SK-N-SH treated with all-trans-retinoic acid at 6 μM for 48 hours (cell line): ENCODE results near the gene ENOSF1.
"Not testable (repeated sequence)": the region's sequence is repeated elsewhere in the genome, so short reads cannot be mapped to it uniquely, and the experiment has no call there.

Experiments used
- ATAC-seq: fragments of 200-7000 bp; cut with Tn5 transposase; 3 replicates; pipeline ENCODE4 v1.9.1; 2020; ENCODE audit warnings: mild to moderate bottlenecking, moderate library complexity
- BACH2 ChIP-seq: fragments of 250-450 bp; sonication (Bioruptor Pico); IDR thresholded peaks from 2 replicates; pipeline ENCODE4 v1.9.0; 2021; ENCODE audit warnings: mild to moderate bottlenecking, borderline replicate concordance
- CREB5 ChIP-seq: fragments of 250-450 bp; sonication (Bioruptor Pico); IDR thresholded peaks from 2 replicates; pipeline ENCODE4 v1.5.1; 2020; ENCODE audit warnings: low read depth, mild to moderate bottlenecking, moderate library complexity
- CSDC2 ChIP-seq: fragments of 250-450 bp; sonication (Bioruptor Pico); IDR thresholded peaks from 2 replicates; pipeline ENCODE4 v1.5.0; 2020; ENCODE audit warnings: mild to moderate bottlenecking, moderate library complexity
- ESRRG ChIP-seq: fragments of 250-450 bp; sonication (Bioruptor Pico); IDR thresholded peaks from 2 replicates; pipeline ENCODE4 v1.6.1; 2021; ENCODE audit warnings: mild to moderate bottlenecking
- PPARA ChIP-seq: fragments of 250-450 bp; sonication (Bioruptor Pico); IDR thresholded peaks from 2 replicates; pipeline ENCODE4 v1.5.0; 2020; ENCODE audit warnings: mild to moderate bottlenecking, borderline replicate concordance
- SNAI2 ChIP-seq: fragments of 250-450 bp; sonication (Bioruptor Pico); IDR thresholded peaks from 2 replicates; pipeline ENCODE4 v1.5.0; 2020; ENCODE audit warnings: mild to moderate bottlenecking, moderate library complexity
- TSHZ2 ChIP-seq: fragments of 250-450 bp; sonication (Bioruptor Pico); IDR thresholded peaks from 2 replicates; pipeline ENCODE4 v1.5.0; 2020; ENCODE audit warnings: mild to moderate bottlenecking, moderate library complexity
- ZC3H10 ChIP-seq: fragments of 250-450 bp; sonication (Bioruptor Pico); IDR thresholded peaks from 2 replicates; pipeline ENCODE4 v1.5.1; 2021; ENCODE audit warnings: mild to moderate bottlenecking, moderate library complexity
- ZFP3 ChIP-seq: fragments of 250-450 bp; sonication (Bioruptor Pico); IDR thresholded peaks from 2 replicates; pipeline ENCODE4 v1.5.0; 2020; ENCODE audit warnings: mild to moderate bottlenecking, moderate library complexity
- ZFP30 ChIP-seq: fragments of 450-650 bp; formaldehyde crosslinking; IDR thresholded peaks from 2 replicates; pipeline ENCODE4 v1.5.0; 2022; ENCODE audit warnings: mild to moderate bottlenecking, moderate library complexity
- ZNF565 ChIP-seq: fragments of 450-650 bp; formaldehyde crosslinking; conservative IDR thresholded peaks from 2 replicates; pipeline ENCODE4 v1.5.0; 2020; ENCODE audit warnings: low read depth, mild to moderate bottlenecking, moderate library complexity
- ZNF70 ChIP-seq: fragments of 450-650 bp; formaldehyde crosslinking; IDR thresholded peaks from 2 replicates; pipeline ENCODE4 v1.5.0; 2020; ENCODE audit warnings: mild to moderate bottlenecking, moderate library complexity
- ZNF8 ChIP-seq: fragments of 450-650 bp; formaldehyde crosslinking; IDR thresholded peaks from 2 replicates; pipeline ENCODE4 v1.5.0; 2020; ENCODE audit warnings: mild to moderate bottlenecking, moderate library complexity
- TF ChIP-seq, protein P1 (sequence below): fragments of 250-450 bp; sonication (Bioruptor Pico); IDR thresholded peaks from 2 replicates; pipeline ENCODE4 v1.5.1; 2021; ENCODE audit warnings: mild to moderate bottlenecking, moderate library complexity
- TF ChIP-seq, protein P2 (sequence below): fragments of 250-450 bp; sonication (Bioruptor Pico); IDR thresholded peaks from 2 replicates; pipeline ENCODE4 v1.8.0; 2021; ENCODE audit warnings: low read depth, mild to moderate bottlenecking, moderate library complexity, borderline replicate concordance
- TF ChIP-seq, protein P3 (sequence below): fragments of 250-450 bp; sonication (Bioruptor Pico); IDR thresholded peaks from 2 replicates; pipeline ENCODE4 v1.8.0; 2020; ENCODE audit warnings: mild to moderate bottlenecking, moderate library complexity, borderline replicate concordance

Gene ENOSF1, protein sequence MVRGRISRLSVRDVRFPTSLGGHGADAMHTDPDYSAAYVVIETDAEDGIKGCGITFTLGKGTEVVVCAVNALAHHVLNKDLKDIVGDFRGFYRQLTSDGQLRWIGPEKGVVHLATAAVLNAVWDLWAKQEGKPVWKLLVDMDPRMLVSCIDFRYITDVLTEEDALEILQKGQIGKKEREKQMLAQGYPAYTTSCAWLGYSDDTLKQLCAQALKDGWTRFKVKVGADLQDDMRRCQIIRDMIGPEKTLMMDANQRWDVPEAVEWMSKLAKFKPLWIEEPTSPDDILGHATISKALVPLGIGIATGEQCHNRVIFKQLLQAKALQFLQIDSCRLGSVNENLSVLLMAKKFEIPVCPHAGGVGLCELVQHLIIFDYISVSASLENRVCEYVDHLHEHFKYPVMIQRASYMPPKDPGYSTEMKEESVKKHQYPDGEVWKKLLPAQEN

GRCh38 chr18:712401-713134 lies at the start of gene ENOSF1:
TSS of gene ENOSF1 (minus strand) at chr18:712630. CDS start at chr18:712587, 43 bp downstream.
- ATAC-seq: peak; percentile 93
- TF ChIP-seq ZFP30 (no peak), PPARA (CRISPR knock-in tag) (no peak), ZNF8 (CRISPR knock-in tag) (no peak), BACH2 (CRISPR knock-in tag) (no peak), CREB5 (CRISPR knock-in tag) (no peak), SNAI2 (CRISPR knock-in tag) (no peak), ZC3H10 (no peak), ZNF70 (CRISPR knock-in tag) (no peak), ZNF565 (no peak), TSHZ2 (CRISPR knock-in tag) (no peak), CSDC2 (CRISPR knock-in tag) (no peak), ESRRG (CRISPR knock-in tag) (no peak), ZFP3 (CRISPR knock-in tag) (no peak)
- TF ChIP-seq, protein P1, sequence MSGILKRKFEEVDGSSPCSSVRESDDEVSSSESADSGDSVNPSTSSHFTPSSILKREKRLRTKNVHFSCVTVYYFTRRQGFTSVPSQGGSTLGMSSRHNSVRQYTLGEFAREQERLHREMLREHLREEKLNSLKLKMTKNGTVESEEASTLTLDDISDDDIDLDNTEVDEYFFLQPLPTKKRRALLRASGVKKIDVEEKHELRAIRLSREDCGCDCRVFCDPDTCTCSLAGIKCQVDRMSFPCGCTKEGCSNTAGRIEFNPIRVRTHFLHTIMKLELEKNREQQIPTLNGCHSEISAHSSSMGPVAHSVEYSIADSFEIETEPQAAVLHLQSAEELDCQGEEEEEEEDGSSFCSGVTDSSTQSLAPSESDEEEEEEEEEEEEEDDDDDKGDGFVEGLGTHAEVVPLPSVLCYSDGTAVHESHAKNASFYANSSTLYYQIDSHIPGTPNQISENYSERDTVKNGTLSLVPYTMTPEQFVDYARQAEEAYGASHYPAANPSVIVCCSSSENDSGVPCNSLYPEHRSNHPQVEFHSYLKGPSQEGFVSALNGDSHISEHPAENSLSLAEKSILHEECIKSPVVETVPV (CRISPR knock-in tag): no peak

DNA sequence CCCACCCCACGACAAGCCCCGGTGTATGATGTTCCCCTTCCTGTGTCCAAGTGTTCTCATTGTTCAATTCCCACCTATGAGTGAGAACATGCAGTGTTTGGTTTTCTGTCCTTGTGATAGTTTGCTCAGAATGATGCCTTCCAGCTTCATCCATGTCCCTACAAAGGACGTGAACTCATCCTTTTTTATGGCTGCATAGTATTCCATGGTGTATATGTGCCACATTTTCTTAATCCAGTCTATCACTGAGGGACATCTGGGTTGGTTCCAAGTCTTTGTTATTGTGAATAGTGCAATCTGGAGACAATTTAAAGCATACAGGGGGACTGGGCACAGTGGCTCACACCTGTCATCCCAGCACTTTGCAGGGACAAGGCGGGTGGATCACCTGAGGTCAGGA lies 47.4 kb upstream of the ENOSF1 start:
- not testable (repeated sequence) for ATAC-seq

DNA sequence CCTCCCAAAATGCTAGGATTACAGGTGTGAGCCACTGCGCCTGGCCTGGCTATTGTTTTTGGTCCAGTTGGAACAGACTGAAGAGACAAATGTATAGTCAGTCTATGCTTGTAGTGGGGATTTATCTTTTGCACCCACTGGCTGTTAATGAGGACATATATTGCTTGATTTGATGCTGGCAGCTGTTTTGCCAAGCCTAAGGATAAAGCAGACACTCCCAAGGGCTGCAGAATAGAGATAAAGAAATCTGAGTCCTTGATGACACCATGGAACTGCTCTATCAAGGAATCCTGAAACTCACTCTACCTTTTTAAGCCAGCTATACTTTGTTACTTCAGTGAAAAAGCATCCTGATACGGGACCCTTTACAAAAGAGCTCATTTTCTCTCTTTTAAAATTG lies 43.1 kb upstream of the ENOSF1 start:
- ATAC-seq: no peak
- TF ChIP-seq, protein P2, sequence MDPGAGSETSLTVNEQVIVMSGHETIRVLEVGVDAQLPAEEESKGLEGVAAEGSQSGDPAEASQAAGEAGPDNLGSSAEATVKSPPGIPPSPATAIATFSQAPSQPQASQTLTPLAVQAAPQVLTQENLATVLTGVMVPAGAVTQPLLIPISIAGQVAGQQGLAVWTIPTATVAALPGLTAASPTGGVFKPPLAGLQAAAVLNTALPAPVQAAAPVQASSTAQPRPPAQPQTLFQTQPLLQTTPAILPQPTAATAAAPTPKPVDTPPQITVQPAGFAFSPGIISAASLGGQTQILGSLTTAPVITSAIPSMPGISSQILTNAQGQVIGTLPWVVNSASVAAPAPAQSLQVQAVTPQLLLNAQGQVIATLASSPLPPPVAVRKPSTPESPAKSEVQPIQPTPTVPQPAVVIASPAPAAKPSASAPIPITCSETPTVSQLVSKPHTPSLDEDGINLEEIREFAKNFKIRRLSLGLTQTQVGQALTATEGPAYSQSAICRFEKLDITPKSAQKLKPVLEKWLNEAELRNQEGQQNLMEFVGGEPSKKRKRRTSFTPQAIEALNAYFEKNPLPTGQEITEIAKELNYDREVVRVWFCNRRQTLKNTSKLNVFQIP: no peak

- ATAC-seq: no peak
Measured at GRCh38 chr18:754656-755055, 42.2 kb upstream of the ENOSF1 start.

More at GRCh38 chr18:754656-755055, 42.2 kb upstream of the ENOSF1 start:
- no peak for TF ChIP-seq ZNF70 (CRISPR knock-in tag)
- TF ChIP-seq BACH2 (CRISPR knock-in tag): no peak
- TF ChIP-seq ZC3H10: no peak
- TF ChIP-seq, protein P3, sequence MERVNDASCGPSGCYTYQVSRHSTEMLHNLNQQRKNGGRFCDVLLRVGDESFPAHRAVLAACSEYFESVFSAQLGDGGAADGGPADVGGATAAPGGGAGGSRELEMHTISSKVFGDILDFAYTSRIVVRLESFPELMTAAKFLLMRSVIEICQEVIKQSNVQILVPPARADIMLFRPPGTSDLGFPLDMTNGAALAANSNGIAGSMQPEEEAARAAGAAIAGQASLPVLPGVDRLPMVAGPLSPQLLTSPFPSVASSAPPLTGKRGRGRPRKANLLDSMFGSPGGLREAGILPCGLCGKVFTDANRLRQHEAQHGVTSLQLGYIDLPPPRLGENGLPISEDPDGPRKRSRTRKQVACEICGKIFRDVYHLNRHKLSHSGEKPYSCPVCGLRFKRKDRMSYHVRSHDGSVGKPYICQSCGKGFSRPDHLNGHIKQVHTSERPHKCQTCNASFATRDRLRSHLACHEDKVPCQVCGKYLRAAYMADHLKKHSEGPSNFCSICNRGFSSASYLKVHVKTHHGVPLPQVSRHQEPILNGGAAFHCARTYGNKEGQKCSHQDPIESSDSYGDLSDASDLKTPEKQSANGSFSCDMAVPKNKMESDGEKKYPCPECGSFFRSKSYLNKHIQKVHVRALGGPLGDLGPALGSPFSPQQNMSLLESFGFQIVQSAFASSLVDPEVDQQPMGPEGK (CRISPR knock-in tag): no peak
- TF ChIP-seq CREB5 (CRISPR knock-in tag): no peak
- TF ChIP-seq, all 23 proteins: peak for 0
